Stimulated activated naive B cell treated with anti-CD40 and anti-IgM and Interleukin-4, amounts not matched to agents 10 μg/mL and 1 μg/mL and 100 μg/mL, for 72 hours (primary cell): ENCODE measurements around the gene GPC3.

Experiments used
- ATAC-seq, 2 donors: fragments of 150-1000 bp; cut with Tn5 transposase; replicated peaks; 2 replicates each; pipeline ENCODE4 v1.10.0; 2021; ENCODE audit warnings: moderate library complexity in 1 of 2
- DNase-seq: peaks from one replicate; pipeline ENCODE4 v3.0.0; 2021
- H3K27ac Mint-ChIP-seq: one replicate; pipeline ENCODE4 v1.8.0; 2022; ENCODE audit warnings: mild to moderate bottlenecking, mixed read lengths
- H3K27me3 Mint-ChIP-seq, 2 donors: one replicate each; pipeline ENCODE4 v1.8.0; 2022; ENCODE audit warnings: mixed read lengths in 2 of 2
- H3K36me3 Mint-ChIP-seq, 2 donors: one replicate each; pipeline ENCODE4 v1.8.0; 2022; ENCODE audit warnings: mixed read lengths in 2 of 2, mild to moderate bottlenecking in 1 of 2
- H3K4me1 Mint-ChIP-seq, 2 donors: one replicate each; pipeline ENCODE4 v1.8.0; 2022; ENCODE audit warnings: mixed read lengths in 2 of 2, mild to moderate bottlenecking in 1 of 2
- H3K4me3 Mint-ChIP-seq, 2 donors: one replicate each; pipeline ENCODE4 v1.8.0; 2022; ENCODE audit warnings: mild to moderate bottlenecking in 2 of 2, mixed read lengths in 2 of 2, moderate library complexity in 1 of 2
- H3K9me3 Mint-ChIP-seq, 2 donors: one replicate each; pipeline ENCODE4 v1.8.0; 2022; ENCODE audit warnings: mixed read lengths in 2 of 2, mild to moderate bottlenecking in 1 of 2

The GPC3 gene

DNA sequence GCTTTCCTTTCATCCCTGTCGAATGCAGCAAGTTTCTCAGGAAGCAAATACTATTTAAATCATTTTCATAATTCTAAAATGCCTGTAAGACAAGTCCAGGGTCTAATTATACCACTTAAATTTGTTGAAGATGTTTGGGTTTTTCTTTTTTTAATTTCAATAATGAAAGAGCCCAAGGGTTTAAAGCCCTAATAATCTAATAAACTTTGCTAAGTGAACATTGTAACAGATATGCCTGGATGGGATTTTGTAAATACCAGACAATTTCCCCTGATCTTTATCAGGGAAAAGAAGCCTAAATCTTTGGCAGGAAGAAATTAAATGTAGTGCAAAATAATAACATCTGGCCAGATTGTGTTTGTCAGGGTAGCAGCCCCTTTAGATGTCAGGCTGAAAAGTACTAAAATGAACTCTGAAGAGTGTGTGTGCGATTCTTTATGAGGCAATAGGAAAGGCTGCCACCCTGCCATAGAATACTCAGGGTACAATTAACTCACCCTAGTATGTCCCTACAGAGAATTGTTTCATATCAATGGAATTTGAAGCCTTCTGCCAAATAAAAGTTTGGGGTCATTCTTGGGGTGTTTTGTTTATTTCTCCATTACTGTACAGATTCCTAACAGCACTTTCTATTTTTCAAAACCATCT lies 45.6 kb downstream of the GPC3 start:
- Mint-ChIP-seq H3K4me1 (no peaks in the 10 kb centered on the region), H3K27ac (no peak overlapping the region), H3K27me3 (peaks cover 0 to 4% of the 10 kb centered on the region in 2 donors), H3K36me3 (no peaks in the 10 kb centered on the region), H3K4me3 (no peak overlapping the region), H3K9me3 (no peaks in the 10 kb centered on the region)
- ATAC-seq (no peak), DNase-seq (no peak)

GRCh38 chrX:133938530-133938929 lies 46.9 kb downstream of the GPC3 start:
- Mint-ChIP-seq H3K4me1 (no peaks in the 10 kb centered on the region), H3K27me3 (peaks cover 0 to 4% of the 10 kb centered on the region in 2 donors), H3K9me3 (no peaks in the 10 kb centered on the region), H3K4me3 (no peak overlapping the region), H3K27ac (no peak overlapping the region), H3K36me3 (no peaks in the 10 kb centered on the region)
- ATAC-seq (no peak), DNase-seq (no peak)

DNA sequence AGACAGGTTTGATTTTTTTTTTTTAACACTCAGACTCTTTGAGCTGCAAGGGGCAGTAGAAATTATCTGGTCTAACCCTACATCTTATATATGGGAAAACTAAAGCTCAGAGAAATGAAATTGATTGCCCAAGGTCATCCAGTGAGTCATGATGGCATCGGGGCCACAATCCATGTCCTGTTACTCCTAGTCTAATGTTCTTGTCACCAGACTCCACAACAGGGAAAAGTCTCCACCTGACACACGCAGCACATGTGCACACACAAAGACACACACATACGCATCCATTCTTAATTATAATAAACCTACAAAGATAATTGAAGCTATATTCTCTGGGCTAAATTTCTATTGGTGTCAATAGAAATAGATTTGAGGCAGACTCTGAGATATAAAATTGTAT lies 48.4 kb downstream of the GPC3 start:
- Mint-ChIP-seq H3K4me3 (no peak overlapping the region), H3K27me3 (peaks cover 0 to 4% of the 10 kb centered on the region in 2 donors), H3K36me3 (no peaks in the 10 kb centered on the region), H3K27ac (no peak overlapping the region), H3K9me3 (no peaks in the 10 kb centered on the region), H3K4me1 (no peaks in the 10 kb centered on the region)
- ATAC-seq: no peak
- DNase-seq: no peak

DNA sequence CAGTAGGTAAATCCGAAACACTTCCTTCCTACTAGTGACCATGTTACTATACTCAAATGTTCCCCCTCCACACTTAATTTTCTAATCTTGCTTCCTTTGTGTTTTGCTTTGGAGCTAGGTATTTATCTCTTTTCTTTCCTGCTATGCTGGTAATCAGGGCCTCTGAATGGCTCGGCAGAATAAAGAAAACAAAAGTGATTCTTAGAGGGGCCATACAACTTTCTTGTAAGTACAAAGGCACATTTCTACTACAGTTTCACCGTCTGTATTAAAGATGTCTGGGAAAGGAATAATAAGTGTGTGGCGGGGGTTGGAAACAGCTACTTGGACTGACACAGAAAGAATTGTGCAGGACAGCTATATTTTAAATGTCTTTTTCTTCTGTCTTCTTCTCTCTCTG lies 50.3 kb downstream of the GPC3 start:
- ATAC-seq: no peak
- H3K9me3 Mint-ChIP-seq: no peaks in the 10 kb centered on the region
- H3K27me3 Mint-ChIP-seq: peaks cover 0 to 9% of the 10 kb centered on the region in 2 donors
- no peak overlapping the region for H3K4me3 Mint-ChIP-seq
- no peak overlapping the region for H3K27ac Mint-ChIP-seq
- DNase-seq: no peak
- no peaks in the 10 kb centered on the region for H3K4me1 Mint-ChIP-seq
- no peaks in the 10 kb centered on the region for H3K36me3 Mint-ChIP-seq

- Mint-ChIP-seq H3K27ac (no peak overlapping the region), H3K9me3 (no peaks in the 10 kb centered on the region), H3K27me3 (peaks cover 0 to 19% of the 10 kb centered on the region in 2 donors), H3K36me3 (no peaks in the 10 kb centered on the region), H3K4me3 (no peak overlapping the region), H3K4me1 (no peaks in the 10 kb centered on the region)
- DNase-seq (no peak), ATAC-seq (no peak)
These were observed 52.1 kb downstream of the GPC3 start for GRCh38 chrX:133933316-133933715.

- Mint-ChIP-seq H3K4me3 (no peak overlapping the region), H3K36me3 (no peaks in the 10 kb centered on the region), H3K9me3 (no peaks in the 10 kb centered on the region)
These were observed 55.4 kb downstream of the GPC3 start for GRCh38 chrX:133929836-133930464.

DNA sequence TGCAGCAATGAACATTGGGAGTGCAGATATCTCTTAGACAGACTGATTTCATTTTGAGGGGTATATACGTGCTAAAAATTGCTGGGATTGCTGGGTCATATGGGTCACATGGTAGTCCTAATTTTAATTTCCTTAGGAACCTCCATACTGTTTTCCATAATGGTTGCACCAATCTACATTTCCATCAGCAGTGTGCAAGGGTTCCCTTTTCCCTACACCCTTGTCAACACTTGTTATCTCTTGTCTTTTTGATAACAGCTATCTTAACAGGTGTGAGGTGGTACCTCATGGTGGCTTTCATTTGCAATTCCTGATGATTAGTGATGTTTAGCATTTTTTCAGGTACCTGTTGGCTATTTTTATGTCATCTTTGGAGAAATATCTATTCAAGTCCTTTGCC lies 57.0 kb downstream of the GPC3 start:
- no peak overlapping the region for H3K27ac Mint-ChIP-seq
- DNase-seq: no peak
- H3K4me3 Mint-ChIP-seq: no peak overlapping the region
- H3K27me3 Mint-ChIP-seq: peaks cover 0 to 15% of the 10 kb centered on the region in 2 donors
- no peak for ATAC-seq
- H3K4me1 Mint-ChIP-seq: no peaks in the 10 kb centered on the region
- H3K9me3 Mint-ChIP-seq: no peaks in the 10 kb centered on the region
- H3K36me3 Mint-ChIP-seq: no peaks in the 10 kb centered on the region

More at GRCh38 chrX:133929836-133930464, 55.4 kb downstream of the GPC3 start:
- Mint-ChIP-seq H3K27ac (no peak overlapping the region), H3K27me3 (peaks cover 0 to 16% of the 10 kb centered on the region in 2 donors), H3K4me1 (no peaks in the 10 kb centered on the region)
- no peak for ATAC-seq
- no peak for DNase-seq

DNA sequence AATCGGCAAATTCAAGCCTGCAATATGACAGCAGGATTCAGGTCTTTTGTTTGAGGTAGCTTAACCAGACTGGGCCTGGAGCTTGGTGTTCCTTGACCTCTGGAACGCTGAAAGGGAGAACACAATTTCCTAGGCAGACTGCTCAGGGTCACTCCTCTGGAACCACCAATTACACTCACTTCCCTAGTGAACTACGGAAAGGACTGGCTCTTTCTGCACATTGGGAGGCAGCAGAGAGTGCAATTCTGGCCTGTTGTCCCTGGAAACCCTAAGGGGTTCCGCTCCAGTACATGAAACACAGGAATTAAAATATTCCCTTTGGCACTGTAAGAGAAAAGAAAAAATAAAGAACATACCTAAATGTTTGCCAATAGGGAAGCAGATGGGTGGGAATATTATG lies 58.6 kb downstream of the GPC3 start:
- ATAC-seq (no peak), DNase-seq (no peak)
- Mint-ChIP-seq H3K27me3 (peaks cover 0 to 15% of the 10 kb centered on the region in 2 donors), H3K9me3 (no peaks in the 10 kb centered on the region), H3K4me1 (peaks cover 4 to 5% of the 10 kb centered on the region in 2 donors), H3K36me3 (no peaks in the 10 kb centered on the region), H3K27ac (no peak overlapping the region), H3K4me3 (no peak overlapping the region)

GRCh38 chrX:133926099-133926498 lies 59.3 kb downstream of the GPC3 start:
- DNase-seq (no peak), ATAC-seq (no peak)
- no peak overlapping the region for H3K27ac Mint-ChIP-seq
- no peaks in the 10 kb centered on the region for H3K9me3 Mint-ChIP-seq
- peaks cover 5% of the 10 kb centered on the region in 2 donors for H3K4me1 Mint-ChIP-seq
- H3K4me3 Mint-ChIP-seq: no peak overlapping the region
- H3K27me3 Mint-ChIP-seq: peaks cover 0 to 13% of the 10 kb centered on the region in 2 donors
- H3K36me3 Mint-ChIP-seq: no peaks in the 10 kb centered on the region

DNA sequence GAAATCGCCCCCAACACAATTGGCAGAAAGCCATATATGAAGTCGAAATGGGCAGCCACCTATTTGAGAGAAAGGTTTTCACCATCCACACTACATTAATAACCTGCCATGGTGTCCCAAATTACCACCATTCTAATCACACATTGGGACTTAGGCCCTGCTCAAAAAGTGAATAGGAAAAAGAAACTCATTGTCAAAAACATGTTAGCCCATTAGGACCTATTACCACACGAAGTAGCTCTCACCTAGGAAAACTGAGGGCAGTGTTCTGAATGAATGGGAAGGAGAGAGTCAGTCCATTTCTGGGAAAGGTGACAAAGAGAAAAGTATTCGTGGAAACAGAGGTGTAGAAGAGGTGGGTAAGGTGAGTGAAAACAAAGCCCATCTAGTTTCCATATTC lies 60.8 kb downstream of the GPC3 start:
- no peak overlapping the region for H3K27ac Mint-ChIP-seq
- peaks cover 0 to 5% of the 10 kb centered on the region in 2 donors for H3K27me3 Mint-ChIP-seq
- no peaks in the 10 kb centered on the region for H3K36me3 Mint-ChIP-seq
- H3K4me1 Mint-ChIP-seq: peaks cover 5% of the 10 kb centered on the region in 2 donors
- no peak for DNase-seq
- no peaks in the 10 kb centered on the region for H3K9me3 Mint-ChIP-seq
- no peak for ATAC-seq
- no peak overlapping the region for H3K4me3 Mint-ChIP-seq

GRCh38 chrX:133923548-133923947 lies 61.8 kb downstream of the GPC3 start:
- no peak for ATAC-seq
- Mint-ChIP-seq H3K4me1 (peaks cover 5% of the 10 kb centered on the region in 2 donors), H3K27me3 (no peaks in the 10 kb centered on the region), H3K4me3 (no peak overlapping the region), H3K9me3 (no peaks in the 10 kb centered on the region), H3K36me3 (no peaks in the 10 kb centered on the region), H3K27ac (no peak overlapping the region)
- DNase-seq: no peak

DNA sequence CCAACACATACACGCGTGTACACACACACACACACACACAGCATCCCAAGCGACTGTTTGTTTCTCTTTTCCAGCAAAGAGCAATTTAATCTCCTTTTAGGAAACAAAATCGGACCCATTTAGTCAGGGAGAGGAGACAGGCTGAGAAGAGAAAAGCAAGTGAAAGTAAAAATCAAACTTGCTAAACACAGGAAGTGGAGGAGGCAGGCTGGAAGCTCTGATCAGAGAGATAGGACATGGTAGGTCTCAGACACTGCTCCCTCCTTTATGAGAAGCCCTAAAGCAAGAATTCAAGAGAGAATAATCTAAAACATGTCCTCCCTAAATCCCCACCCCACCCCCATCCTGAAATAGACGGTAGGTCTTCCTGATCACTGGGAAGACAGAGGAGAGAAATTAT lies 62.3 kb downstream of the GPC3 start:
- peak in 1 of 2 donors; percentile 42 for ATAC-seq
- Mint-ChIP-seq H3K9me3 (no peaks in the 10 kb centered on the region), H3K36me3 (no peaks in the 10 kb centered on the region), H3K27ac (peak overlapping the region; percentile 39), H3K27me3 (no peaks in the 10 kb centered on the region), H3K4me3 (peak overlapping the region; percentile 37 to 41), H3K4me1 (peaks cover 5% of the 10 kb centered on the region in 2 donors)
- no peak for DNase-seq

- H3K4me3 Mint-ChIP-seq: no peak overlapping the region
These were observed 63.0 kb downstream of the GPC3 start for GRCh38 chrX:133922390-133922771.

DNA sequence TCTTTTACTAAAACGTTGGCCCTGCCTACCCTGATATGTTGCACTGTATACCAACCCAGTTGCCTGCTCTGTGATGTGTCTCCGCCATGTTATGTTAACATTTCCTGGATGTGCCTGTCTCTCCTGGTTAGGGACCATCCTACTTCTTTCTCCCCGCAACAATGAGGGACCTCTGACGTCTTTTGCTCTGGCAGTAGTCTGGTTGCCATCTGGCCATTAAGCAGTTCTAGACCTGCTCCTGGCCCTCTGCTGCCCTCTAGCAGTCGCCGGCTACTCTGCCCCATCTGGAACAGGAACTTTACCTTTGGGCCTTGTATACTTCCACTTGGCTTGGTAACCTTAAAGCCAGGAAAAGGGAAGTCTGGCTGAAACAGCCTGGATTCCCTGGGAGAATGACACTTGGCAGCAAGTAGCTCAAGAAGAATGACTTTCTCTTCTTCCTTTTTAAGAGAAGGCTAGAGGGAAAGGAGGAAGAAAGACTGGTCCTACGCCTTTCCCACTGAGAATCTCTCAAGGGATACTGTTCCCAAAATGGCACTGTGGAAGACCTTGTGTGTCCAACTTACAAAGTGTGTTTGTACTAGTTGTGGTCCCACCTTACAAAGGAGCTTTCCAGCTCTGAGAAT lies 63.5 kb downstream of the GPC3 start:
- Mint-ChIP-seq H3K36me3 (no peaks in the 10 kb centered on the region), H3K4me3 (no peak overlapping the region), H3K27me3 (no peaks in the 10 kb centered on the region), H3K27ac (no peak overlapping the region), H3K9me3 (no peaks in the 10 kb centered on the region), H3K4me1 (peaks cover 5% of the 10 kb centered on the region in 2 donors)
- peak; percentile 2 for DNase-seq
- peak in 1 of 2 donors; percentile 66 for ATAC-seq

More at GRCh38 chrX:133922390-133922771, 63.0 kb downstream of the GPC3 start:
- Mint-ChIP-seq H3K27ac (no peak overlapping the region), H3K27me3 (no peaks in the 10 kb centered on the region), H3K4me1 (peaks cover 5% of the 10 kb centered on the region in 2 donors), H3K9me3 (no peaks in the 10 kb centered on the region), H3K36me3 (no peaks in the 10 kb centered on the region)
- ATAC-seq (no peak), DNase-seq (no peak)

DNA sequence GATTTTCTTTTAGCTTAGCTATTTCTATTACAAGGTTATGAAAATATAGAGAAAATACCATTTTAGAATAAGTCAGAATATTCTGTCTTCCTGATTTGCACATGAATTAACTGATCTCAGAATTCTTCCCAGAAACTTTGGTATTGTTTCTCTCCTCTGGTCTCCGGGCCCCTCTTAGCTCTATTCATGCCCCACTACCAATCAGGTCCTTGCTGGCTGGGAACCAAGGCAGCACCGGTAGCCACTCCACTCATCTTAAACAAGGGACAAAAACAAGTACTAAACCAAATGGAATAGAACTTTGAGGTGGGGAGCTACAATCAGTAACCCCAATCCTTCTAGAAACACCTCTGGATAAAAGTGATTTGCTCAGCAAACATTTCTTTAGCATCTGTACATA lies 64.3 kb downstream of the GPC3 start:
- Mint-ChIP-seq H3K9me3 (no peaks in the 10 kb centered on the region), H3K27ac (no peak overlapping the region)

More for the DNA sequence above, 64.3 kb downstream of the GPC3 start:
- Mint-ChIP-seq H3K36me3 (no peaks in the 10 kb centered on the region), H3K27me3 (no peaks in the 10 kb centered on the region), H3K4me3 (no peak overlapping the region), H3K4me1 (peaks cover 5% of the 10 kb centered on the region in 2 donors)
- DNase-seq: no peak
- no peak for ATAC-seq
